AML-193 (cell line): ENCODE data around the gene CEND1.

Source experiments
- DNase-seq, 2 experiments: peaks; one replicate each; lab custom pipeline; 2025; lab: John Stamatoyannopoulos, UW

CEND1 gene

DNA sequence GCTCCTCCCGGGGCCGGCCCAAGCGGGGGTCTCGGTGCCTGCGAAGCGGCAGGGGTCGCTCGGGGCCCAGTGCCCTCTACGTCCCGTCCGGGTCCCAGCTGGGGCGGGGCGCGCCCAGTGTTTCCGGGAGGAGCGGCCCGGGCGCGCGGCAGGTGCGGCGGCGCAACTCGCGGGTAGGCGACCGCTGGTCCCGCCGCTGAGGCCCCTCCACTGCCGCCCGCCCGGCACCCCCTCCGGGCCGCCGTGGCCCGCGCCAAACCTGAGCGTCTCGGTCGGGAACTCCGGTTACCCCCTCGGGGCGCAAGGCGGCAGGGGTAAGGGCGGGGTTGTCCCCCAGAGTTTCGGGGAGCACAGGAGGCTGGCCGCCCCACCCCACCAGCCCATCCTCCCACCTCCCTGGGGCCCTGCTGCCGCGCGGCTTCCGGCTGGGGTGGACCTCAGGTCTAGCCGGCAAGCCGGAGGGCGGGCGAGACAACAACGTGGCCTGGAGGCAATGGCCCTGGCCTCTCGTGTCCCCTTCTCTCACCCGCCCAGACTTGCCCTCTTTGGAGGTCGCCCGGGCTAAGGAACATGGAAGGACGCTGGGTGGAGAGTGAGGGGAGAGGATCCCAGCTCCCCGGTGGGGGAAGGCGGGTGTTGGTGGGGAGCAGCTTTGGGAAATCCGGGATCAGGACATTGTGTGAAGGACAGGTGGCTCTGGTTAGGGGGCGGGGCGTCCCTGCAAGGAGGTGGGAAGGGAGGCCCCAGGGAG, 37.4 kb upstream of the CEND1 start:
- peak in 1 of 2 experiments; percentile 22 for DNase-seq

DNA sequence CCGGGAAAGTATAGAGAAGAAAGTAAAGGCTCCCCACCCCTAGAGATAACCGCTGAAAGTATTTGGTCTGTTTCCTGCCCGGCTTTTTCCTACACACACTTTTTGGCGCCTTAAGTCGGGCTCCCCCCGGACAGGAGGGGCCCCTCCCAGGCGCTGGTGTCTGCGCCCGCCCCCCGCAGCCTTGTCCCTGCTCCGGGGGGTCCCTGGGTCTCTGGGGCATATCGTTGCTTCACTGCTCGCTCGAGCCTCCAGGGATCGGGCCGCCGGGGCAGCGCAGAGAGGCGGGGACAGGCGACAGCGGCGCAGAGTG, 36.9 kb upstream of the CEND1 start:
- no peak for DNase-seq

DNA sequence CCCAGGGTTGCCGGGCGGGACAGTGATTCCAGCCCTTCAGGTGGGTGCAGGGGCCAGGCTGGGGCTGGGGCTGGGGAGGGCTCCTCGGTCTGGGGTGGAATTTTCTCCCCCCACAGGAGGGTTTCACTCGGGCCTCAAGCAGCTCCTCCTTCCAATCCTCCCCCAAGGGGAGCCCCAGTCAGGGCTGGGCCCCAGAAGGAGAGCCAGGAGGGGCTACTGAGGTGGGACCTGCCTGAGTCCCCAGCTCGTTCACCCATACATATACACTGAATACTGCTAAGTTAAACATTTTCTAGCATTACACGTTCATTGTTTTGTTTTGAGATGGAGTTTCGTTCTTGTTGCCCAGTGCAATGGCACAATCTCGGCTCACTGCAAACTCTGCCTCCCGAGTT, 36.3 kb upstream of the CEND1 start:
- no peak for DNase-seq

DNA sequence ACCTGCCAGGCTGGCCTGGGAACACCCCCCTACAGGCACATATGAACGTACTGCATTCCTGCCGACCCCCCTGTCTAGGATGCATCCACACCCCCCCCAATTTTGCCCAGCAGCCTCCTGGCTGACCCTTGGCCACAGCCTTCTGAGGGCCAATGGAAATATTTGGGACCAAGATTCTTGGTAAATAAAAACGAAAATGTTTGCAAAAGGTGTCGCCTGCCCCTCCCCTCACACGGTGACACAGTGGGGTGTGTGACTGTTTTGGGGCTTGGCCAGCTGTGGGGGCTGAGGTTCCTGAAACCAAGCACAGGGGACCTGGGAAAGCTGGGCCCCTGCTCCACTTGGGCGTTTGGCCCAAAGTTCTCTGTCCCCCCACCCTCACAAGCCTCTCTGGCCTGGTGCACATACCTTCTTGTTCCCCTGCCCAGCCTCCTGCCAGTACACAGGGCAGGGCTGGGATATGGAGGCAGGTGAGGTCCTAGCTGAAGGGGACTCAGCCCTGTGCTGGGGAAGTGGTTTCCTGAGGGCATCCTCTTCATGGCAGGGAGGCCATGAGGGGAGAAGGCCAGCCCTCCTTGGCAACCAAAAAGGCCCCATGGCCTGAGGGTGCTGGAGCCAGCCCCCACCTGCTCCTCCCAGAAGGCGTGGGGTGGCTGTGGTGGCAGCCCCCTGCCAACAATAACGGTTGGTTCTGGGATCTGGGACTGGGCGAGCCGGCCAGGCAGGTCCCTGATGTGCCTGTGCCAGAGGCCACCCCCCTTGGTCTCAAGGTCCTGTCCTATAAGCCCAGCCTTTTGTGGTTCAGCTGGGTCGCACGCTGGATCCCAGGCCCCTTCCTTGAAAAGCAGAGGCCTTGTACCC, 35.7 kb upstream of the CEND1 start:
- DNase-seq: no peak

DNA sequence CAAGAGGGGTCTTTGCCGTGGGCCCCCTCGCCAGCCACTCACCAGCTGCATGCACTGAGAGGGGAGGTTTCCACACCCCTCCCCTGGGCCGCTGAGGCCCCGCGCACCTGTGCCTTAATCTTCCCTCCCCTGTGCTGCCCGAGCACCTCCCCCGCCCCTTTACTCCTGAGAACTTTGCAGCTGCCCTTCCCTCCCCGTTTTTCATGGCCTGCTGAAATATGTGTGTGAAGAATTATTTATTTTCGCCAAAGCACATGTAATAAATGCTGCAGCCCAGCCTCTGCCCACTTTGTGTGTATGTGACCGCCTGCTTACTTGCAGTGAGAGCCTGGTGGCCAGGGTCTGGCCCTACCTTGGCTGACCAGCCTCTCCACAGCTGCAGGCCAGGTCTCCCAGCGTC, 35.1 kb upstream of the CEND1 start:
- DNase-seq: no peak

DNA sequence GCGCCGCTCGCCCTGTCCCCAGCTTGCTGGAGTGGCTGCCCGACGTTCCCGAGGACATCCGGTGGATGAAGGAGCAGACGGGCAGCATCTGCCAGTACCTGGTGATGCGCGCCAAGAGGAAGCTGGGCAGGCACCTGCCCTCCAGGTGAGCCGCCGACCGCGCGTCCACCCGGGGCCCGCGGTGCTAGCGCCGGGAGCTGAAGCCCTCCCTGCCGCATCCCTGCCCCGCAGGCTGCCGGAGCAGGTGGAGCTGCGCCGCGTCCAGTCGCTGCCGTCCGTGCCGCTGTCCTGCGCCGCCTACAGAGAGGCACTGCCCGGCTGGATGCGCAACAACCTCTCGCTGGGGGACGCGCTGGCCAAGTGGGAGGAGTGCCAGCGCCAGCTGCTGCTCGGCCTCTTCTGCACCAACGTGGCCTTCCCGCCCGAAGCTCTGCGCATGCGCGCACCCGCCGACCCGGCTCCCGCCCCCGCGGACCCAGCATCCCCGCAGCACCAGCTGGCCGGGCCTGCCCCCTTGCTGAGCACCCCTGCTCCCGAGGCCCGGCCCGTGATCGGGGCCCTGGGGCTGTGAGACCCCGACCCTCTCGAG, 34.5 kb upstream of the CEND1 start:
- DNase-seq: no peak

DNA sequence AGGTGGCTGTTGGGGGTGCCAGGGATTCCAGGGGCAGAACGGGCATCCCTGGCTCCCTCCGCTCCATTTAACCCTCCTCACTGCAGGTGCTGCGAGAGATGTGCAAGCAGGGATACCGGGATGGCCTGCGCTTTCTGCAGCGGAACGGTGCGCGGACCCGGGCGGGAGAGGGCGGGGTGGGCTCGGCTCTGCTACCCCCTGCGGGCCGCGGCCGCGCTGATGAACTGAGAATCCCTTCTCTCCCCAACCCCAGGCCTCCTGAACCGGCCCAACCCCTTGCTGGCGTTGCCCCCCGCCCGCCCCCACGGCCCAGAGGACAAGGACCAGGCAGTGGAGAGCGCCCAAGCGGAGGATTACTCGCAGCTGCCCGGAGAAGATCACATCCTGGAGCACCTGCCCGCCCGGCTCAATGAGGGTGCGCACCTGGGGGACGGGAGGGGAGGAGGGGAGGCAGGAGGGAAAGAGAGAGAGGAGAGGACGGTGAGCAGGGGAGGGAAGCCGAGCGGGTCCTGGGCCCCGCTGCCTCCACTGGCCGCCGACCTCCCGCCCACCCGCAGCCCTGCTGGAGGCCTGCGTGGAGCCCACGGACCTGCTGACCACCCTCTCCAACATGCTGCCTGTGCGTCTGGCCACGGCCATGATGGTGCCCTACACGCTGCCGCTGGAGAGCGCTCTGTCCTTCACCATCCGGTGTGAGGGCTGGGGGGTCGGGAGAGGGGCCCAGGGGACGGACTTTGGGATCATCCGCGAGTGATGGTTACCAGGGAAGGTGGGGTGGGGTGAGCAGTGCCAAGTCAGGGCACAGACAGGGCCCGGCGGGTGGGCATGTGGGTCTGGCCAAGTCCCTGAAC, 33.8 kb upstream of the CEND1 start:
- DNase-seq: no peak

DNA sequence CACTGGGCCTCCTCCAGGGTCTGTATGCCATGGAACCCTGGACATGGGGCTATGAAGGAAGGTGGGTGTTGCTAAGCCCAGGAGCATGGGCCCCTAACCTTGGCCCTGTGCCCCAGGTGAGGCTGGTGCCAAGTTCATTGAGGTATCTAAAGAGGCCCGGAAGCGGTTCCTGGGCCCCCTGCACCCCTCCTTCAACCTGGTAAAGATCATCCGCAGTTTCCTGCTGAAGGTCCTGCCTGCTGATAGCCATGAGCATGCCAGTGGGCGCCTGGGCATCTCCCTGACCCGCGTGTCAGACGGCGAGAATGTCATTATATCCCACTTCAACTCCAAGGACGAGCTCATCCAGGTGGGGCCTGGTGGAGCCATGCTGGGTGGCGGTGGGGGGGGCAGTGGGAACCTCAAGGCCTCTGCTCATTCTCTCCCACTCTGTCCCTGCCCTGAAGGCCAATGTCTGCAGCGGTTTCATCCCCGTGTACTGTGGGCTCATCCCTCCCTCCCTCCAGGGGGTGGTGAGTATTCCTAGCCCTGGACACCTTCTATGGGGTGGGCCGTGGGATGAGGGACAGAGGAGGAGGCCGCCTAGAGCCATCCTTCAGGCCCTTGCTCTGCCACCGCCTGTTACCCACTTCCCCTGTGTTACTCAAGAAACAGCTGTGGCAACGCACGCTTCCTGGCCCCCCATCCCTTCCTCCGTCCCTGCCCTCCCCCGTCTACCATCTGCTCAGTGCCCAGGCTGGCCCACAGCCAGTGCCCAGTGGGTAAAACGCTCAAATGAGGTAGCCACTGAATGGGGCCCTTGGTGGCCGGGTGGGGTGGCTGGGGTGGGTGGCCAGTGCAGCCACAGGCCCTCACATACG, 31.9 kb upstream of the CEND1 start:
- peak; percentile 83 to 90 for DNase-seq

DNA sequence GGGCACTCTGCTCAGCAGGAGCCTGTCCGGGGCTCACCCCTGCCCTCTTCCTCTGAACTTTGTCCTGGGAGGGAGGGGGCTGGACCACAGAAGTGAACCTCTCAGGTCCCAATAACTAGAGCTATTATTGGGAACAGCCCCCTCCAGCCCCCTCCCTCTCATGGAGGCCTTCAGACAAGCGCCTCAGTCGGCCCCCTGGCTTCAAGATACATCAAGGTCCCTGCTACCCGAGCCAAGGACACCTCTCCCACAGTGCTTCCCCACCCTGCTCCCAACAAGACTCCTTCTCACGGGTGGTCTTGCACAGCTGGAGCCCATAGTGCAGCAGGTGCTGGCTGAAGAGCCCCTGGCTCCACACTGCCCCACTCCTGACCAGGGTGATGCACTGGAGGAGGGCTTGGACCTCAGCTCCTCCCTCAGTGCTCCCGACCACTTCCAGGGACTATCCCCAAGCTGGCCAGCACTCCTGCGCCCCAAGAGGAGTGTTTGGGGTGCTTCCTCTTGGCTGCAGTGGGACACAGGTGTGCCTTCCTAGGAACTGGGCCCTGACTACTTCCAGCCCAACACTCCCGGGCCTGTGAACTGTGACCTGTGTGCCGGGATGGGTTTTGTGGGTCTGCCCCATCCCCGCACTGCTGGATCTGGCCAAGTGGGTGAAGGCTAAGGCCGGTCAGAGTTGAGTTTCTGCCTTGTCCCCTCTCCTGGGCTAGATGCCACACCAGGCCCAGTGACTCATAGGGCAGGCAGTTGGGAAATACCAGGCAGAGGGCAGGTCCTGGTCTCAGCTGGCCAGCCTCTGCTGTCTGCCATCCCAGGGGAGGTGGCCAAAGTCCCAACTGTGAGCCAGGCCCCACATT, 31.0 kb upstream of the CEND1 start:
- peak; percentile 78 to 83 for DNase-seq

DNA sequence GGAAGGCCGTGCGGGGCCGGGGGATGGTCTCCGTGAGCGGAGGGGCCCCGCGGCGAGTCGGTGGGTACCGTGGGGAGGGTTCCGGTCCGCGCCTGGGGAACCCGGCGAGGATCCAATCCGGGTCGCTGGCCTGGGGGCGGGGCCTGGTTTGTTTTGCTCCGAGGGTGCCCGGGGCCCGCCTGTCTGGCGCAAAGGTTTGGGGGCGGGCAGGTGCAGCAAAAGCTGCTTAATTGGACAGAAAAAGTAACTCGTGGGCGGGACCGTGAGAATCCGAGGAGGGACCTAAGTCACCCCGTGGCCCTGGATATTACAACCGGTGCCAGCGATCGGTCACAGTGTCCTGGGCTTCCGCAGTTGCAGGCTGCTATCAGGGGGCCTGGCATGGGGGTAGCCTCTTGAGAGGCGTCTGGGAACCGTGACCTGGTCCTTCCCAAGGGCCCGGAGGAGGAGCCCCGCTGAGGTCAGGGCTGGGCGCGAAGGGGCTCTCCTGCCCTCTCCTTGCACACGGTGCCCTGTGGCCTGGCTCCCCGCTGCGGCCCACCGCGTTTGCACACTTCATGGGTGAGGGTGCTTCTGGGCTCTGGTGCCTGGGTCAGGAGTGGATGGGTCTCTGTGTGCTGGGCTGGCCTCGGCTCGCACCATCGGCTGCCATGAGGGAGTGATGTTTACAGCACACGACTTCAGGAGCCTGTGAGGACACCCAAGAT, 30.2 kb upstream of the CEND1 start:
- peak; percentile 87 to 89 for DNase-seq

DNA sequence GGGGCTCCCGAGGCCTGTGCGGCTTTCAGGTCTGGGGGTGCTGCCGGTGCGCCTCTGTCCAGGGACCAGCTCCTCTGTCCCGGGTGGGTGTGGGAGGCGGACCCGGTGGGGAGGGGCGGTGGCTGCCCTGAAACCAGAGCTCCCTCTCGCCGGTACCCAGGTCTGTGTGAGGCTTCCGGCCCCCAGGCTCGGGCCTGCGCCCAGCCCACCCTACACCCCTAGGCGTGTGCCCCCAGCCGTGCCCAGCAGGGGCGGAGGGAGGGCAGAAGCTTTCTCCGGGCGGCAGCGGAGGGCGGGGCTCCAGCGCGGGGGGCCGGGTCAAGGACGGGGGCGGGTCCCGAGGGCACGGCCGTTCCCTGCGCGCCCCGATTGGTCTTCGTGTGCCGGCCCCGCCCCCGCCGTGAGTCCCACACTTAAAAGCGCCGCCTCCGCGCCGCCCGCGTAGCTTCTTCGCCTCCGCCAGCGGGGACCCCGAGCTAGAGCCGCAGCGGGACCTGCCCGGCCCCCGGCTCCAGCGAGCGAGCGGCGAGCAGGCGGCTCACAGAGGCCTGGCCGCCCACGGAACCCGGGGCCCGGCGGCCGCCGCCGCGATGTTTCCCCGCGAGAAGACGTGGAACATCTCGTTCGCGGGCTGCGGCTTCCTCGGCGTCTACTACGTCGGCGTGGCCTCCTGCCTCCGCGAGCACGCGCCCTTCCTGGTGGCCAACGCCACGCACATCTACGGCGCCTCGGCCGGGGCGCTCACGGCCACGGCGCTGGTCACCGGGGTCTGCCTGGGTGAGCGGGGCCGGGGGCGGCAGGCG, 29.4 kb upstream of the CEND1 start:
- peak; percentile 69 to 85 for DNase-seq

DNA sequence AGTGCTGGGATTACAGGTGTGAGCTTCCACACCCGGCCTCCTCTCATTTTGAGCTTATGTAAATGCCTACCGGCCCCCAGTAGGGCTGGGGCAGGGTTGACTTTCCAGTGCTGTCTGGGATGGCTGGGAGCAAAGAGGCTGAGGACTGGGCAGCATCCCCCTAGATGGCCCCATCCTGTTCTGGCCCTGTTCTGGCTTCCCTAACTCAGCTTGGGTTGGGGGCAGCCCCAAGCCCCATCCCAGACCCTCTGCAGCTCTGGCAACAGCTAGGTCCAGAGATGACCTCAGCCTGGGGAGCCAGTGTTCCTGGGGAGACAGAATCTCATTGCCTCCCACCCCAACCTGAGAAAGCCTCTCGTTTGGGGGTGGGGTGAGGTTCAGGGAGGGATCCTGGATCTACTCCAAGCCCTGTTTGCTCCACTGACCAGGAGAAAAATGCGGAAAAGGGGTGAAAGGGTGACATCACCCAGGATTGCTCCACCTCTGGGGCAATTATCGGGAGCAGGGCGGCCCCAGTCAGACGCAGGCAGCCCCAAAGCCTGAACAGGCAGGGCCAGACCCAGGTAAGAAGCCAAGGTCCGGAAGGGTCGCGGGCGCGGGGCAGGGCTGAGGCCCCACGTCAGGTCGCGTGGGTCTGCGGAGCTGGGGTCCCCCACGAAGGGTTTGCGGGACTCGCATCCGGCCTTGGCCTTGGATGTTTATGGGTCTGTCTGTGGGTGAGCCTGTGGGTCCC, 28.7 kb upstream of the CEND1 start, which contains the start of gene PNPLA2:
TSS of gene PNPLA2 (plus strand) at position 519 of the 733 bp plus-strand sequence. CDS start 805 bp downstream, outside the sequence.
- no peak for DNase-seq

DNA sequence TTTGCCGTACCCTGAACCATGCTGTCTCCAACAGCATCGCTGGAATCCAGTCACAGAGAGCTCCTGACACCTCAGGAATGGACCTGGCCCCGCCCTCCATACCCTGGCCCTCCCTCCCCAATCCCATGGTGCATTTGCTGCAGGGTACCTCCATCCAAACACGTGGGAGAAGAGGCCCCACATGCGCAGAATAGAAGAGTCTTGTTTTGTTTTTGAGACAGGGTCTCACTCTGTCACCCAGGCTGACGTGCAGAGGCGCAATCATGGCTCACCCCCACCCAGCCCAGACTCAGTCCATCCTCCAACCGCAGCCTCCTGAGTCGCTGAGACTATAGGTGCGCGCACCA, 26.5 kb upstream of the CEND1 start:
- no peak for DNase-seq

DNA sequence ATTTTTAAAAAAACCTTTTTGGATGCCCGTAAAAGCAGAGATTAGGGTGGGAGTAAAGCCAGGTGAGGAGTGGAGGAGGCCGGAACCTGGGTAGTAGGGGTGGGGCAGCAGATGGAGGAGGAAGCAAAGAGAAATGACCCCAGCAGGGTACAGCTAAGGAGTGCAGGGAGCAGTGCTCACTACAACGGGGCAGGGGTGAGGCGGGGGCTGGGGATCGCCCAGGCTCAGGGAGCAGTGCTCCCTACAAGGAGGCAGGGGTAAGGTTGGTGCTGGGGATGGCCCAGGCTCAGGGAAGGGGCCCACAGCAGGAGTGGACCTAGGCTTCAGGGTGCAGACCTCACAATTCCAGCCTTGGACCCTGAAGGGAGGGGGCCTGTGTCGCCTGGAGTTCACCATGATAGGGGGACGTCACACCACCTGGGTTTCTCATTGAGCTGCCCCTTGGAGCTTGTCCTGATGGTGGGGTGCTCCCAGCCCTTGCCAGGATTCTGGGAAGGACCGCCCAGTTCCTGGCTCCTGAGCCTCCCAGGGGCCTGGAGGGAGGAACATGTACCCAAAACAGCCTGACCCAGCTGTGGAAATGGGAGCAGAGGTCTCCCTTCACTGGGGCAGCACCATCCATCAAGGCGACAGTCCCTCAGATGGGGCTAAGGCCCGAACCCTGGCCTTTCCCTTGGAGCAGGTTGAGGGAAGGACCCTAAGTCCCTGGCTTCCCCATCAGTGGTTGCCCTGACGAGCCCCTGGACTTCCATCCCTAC, 26.0 kb upstream of the CEND1 start:
- no peak for DNase-seq

DNA sequence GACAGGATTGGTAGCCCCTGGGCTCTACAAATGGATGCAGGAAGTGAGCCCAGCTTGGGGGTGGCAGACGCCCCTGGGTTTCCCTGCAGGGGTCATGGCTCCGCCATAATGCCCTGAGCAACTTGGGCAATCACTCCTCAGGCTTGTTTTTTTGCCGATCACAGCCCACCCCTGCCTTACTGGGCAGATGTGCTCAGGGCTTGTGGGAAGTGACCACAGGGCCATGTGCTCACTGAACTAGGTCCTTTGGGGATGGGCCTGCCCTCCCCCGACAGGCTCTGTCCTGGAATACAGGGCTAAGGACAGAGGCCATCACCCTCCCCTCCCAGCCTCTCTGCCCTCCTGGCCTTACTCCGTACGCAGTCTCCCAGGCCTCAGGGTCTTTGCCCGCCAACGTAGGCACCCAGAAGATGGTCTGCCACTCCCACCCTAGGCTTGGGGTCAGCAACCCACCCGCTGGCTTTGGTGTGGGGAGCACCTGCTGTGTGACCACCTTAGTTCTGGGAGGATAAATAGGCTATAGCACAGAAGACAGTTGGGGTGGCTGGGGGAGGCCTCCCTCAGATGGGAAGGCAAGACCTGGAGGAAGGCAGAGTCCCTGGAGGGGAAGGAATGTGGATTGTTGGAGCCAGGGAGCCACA, 23.7 kb upstream of the CEND1 start:
- DNase-seq: no peak

DNA sequence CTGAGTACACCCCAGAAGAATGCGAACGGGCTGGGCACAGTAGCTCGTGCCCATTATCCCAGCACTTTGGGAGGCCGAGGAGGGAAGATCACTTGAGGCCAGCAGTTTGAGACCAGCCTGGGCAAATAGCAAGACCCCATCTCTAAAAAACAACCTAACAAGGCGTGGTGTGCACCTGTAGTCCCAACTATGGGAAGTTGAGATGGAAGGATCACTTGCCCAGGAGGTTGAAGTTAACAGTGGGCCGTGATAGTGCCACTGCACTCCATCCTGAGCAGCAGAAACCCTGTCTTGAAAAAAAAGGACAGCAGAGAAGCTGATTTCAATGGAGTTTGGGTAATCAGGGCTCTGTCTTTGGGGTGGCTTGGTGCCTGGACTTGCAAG, 23.2 kb upstream of the CEND1 start:
- no peak for DNase-seq

DNA sequence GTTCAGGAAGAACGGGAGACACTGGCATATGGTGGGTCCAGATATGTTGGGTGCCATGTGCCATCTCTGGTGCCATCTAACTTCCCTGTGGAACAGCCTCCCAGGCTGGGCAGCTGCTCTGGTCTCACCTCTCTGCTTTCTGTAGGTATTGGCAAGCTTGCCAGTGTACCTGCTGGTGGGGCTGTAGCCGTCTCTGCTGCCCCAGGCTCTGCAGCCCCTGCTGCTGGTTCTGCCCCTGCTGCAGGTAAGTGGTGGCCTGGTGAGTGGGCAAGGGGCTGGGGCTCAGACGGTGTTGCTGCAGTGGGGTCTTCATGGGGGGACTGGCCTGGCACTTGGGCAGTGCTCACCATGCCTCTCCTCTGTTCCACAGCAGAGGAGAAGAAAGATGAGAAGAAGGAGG, 22.5 kb upstream of the CEND1 start:
- DNase-seq: no peak
